HepG2 (cell line): Measurements from ENCODE around the gene B3GNT9. TPM values are rescaled to one million over a fixed set of nuclear protein-coding genes. Genes with fewer than 3 reads are reported as not detected.

ENCODE experiments used
- CHD2 ChIP-seq: IDR thresholded peaks from 2 replicates; pipeline ENCODE4 v1.6.1; 2011; ENCODE audit warnings: low read depth, low read length, improper control_type of control experiment
- FOSL2 ChIP-seq: sonication (generic); formaldehyde crosslinking; IDR thresholded peaks from 2 replicates; pipeline ENCODE4 v1.4.0; 2020; ENCODE audit warnings: missing genetic modification reagents
- FOXK2 ChIP-seq: fragments of 450-650 bp; IDR thresholded peaks from 2 replicates; pipeline ENCODE4 v1.6.1; 2016
- GATAD1 ChIP-seq: IDR thresholded peaks from 2 replicates; pipeline ENCODE4 v1.6.1; 2016; ENCODE audit warnings: missing genetic modification reagents, missing compliant biosample characterization
- GATAD2A ChIP-seq: IDR thresholded peaks from 2 replicates; pipeline ENCODE4 v1.6.1; 2016
- GZF1 ChIP-seq: sonication (generic); formaldehyde crosslinking; IDR thresholded peaks from 2 replicates; pipeline ENCODE4 v1.5.1; 2020; ENCODE audit warnings: mild to moderate bottlenecking, missing genetic modification reagents
- HNF4A ChIP-seq: sonication (generic); formaldehyde crosslinking; IDR thresholded peaks from 2 replicates; pipeline ENCODE4 v1.4.0; 2020; ENCODE audit warnings: missing genetic modification reagents
- RFX3 ChIP-seq: IDR thresholded peaks from 2 replicates; pipeline ENCODE4 v1.6.1; 2016; ENCODE audit warnings: missing biosample characterization, missing genetic modification reagents
- RORA ChIP-seq: sonication (generic); formaldehyde crosslinking; IDR thresholded peaks from 2 replicates; pipeline ENCODE4 v1.5.0; 2020; ENCODE audit warnings: mild to moderate bottlenecking, missing genetic modification reagents, moderate library complexity
- TBP ChIP-seq: sonication (generic); formaldehyde crosslinking; IDR thresholded peaks from 2 replicates; pipeline ENCODE4 v1.5.0; 2020; ENCODE audit warnings: missing genetic modification reagents
- ZBTB7A ChIP-seq: sonication (generic); formaldehyde crosslinking; IDR thresholded peaks from 2 replicates; pipeline ENCODE4 v1.8.0; 2022; ENCODE audit warnings: mild to moderate bottlenecking, missing genetic modification reagents
- ZNF121 ChIP-seq: sonication (generic); formaldehyde crosslinking; IDR thresholded peaks from 2 replicates; pipeline ENCODE4 v1.5.0; 2020; ENCODE audit warnings: mild to moderate bottlenecking, missing genetic modification reagents
- ZNF746 ChIP-seq: sonication (generic); formaldehyde crosslinking; IDR thresholded peaks from 2 replicates; pipeline ENCODE4 v1.8.0; 2022; ENCODE audit warnings: mild to moderate bottlenecking, missing genetic modification reagents
- ZNF747 ChIP-seq: sonication (generic); formaldehyde crosslinking; IDR thresholded peaks from 2 replicates; pipeline ENCODE4 v1.8.1; 2023; ENCODE audit warnings: missing genetic modification reagents, mild to moderate bottlenecking, borderline replicate concordance
- polyA plus RNA-seq, 8 experiments: library from polyadenylated mRNA; depleted of rRNA in 3 of 8; stranded (reverse) in 7 of 8; unstranded in 1 of 8; fragments of >200 nt; fragmentation: Illumina TruSeq in 4 of 8; extraction: Trizol in 4 of 8; gene quantifications; 2 replicates each; pipeline versions ENCODE4 v1.2.1 to v1.2.3, GENCODE V29; 2011 to 2016; ENCODE audit warnings: low read depth in 4 of 8, missing spikeins in 1 of 8, mixed read lengths in 1 of 8; ENCODE audit not compliant: insufficient read depth in 1 of 8
- total RNA-seq, 5 experiments: library from RNA; depleted of rRNA; stranded (reverse); fragments of >200 nt; fragmentation: Illumina TruSeq; extraction: Trizol; gene quantifications; 2 replicates each; pipeline ENCODE4 v1.2.3, GENCODE V29; 2016; ENCODE audit warnings: low read depth in 1 of 5
- TF ChIP-seq, protein P1 (sequence below): sonication (generic); formaldehyde crosslinking; IDR thresholded peaks from 2 replicates; pipeline ENCODE4 v1.4.0; 2020; ENCODE audit warnings: mild to moderate bottlenecking, missing genetic modification reagents
- TF ChIP-seq, protein P2 (sequence below): sonication (generic); formaldehyde crosslinking; IDR thresholded peaks from 2 replicates; pipeline ENCODE4 v1.5.0; 2020; ENCODE audit warnings: mild to moderate bottlenecking, missing genetic modification reagents
- TF ChIP-seq, protein P3 (sequence below): sonication (generic); formaldehyde crosslinking; IDR thresholded peaks from 2 replicates; pipeline ENCODE4 v1.4.0; 2020; ENCODE audit warnings: missing genetic modification reagents
- TF ChIP-seq, protein P4 (sequence below): sonication (generic); formaldehyde crosslinking; IDR thresholded peaks from 2 replicates; pipeline ENCODE4 v1.4.0; 2020; ENCODE audit warnings: missing genetic modification reagents, low read depth, mild to moderate bottlenecking, borderline replicate concordance
- TF ChIP-seq, protein P5 (sequence below): IDR thresholded peaks from 2 replicates; pipeline ENCODE4 v1.6.1; 2018; ENCODE audit warnings: missing genetic modification reagents, mild to moderate bottlenecking, missing compliant biosample characterization

The B3GNT9 gene
- total and polyA plus RNA-seq, 2 of the 13 experiments (the other 11 are each of a cell fraction or from before 2014, with no cell fraction given), result 1.5 to 3.1 TPM

DNA sequence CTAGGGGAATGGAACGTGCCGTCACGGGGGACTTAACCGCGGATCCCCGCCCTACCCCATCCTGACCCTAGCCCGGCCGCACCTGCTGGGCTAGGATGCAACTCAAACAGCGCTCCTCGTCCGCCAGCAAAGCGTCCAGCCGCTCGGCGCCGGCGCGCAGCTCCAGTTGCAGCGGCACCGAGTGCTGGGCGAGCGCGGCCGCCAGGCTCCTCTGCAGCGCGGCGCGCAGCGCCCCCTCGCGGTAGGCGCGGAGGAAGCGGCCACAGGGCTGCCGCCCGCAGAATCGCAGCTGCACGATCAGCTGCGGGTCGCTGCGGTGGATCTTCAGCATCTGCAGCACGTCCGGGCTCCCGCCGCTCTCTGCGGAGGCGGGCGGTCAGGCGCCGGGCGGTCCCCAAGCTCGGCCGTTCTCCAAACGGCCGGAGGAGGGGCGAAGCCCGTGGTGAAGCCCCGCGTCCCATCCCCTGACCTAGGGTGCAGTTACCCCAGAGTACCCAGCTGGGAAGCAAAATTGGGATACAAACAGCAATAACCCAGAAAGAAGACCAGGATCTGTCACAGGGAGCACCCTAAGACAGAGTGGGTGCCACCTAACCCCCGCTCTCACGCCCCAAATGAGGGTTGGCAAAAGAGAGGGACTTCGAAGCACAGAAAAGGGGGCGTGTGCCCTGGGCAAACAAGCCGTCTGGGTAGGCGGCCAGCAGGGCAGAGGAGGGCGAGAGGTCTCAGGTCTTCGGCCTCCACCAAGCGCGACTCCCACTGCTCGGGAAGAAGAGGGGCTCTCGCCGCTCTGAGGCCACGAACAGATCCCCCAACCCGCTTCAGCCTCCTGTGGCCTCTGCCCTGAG lies 4.7 kb upstream of the B3GNT9 start (continued):
- TF ChIP-seq ZNF747, result no peak
- TF ChIP-seq GZF1 (CRISPR knock-in tag), result 0 out of 2 replicates have a peak, but pooled peaks have one; percentile 40
- TF ChIP-seq, protein P1, sequence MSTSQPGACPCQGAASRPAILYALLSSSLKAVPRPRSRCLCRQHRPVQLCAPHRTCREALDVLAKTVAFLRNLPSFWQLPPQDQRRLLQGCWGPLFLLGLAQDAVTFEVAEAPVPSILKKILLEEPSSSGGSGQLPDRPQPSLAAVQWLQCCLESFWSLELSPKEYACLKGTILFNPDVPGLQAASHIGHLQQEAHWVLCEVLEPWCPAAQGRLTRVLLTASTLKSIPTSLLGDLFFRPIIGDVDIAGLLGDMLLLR (CRISPR knock-in tag), result peak; percentile 90; the same call in 1 of the 2 replicates
- no peak for TF ChIP-seq ZNF746 (CRISPR knock-in tag)
- no peak for TF ChIP-seq GATAD2A (CRISPR knock-in tag)
- 0 out of 2 replicates have a peak, but pooled peaks have one; percentile 30 for TF ChIP-seq GATAD1 (CRISPR knock-in tag)
- TF ChIP-seq ZBTB7A (CRISPR knock-in tag), result no peak
- TF ChIP-seq, protein P2, sequence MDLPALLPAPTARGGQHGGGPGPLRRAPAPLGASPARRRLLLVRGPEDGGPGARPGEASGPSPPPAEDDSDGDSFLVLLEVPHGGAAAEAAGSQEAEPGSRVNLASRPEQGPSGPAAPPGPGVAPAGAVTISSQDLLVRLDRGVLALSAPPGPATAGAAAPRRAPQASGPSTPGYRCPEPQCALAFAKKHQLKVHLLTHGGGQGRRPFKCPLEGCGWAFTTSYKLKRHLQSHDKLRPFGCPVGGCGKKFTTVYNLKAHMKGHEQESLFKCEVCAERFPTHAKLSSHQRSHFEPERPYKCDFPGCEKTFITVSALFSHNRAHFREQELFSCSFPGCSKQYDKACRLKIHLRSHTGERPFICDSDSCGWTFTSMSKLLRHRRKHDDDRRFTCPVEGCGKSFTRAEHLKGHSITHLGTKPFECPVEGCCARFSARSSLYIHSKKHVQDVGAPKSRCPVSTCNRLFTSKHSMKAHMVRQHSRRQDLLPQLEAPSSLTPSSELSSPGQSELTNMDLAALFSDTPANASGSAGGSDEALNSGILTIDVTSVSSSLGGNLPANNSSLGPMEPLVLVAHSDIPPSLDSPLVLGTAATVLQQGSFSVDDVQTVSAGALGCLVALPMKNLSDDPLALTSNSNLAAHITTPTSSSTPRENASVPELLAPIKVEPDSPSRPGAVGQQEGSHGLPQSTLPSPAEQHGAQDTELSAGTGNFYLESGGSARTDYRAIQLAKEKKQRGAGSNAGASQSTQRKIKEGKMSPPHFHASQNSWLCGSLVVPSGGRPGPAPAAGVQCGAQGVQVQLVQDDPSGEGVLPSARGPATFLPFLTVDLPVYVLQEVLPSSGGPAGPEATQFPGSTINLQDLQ (CRISPR knock-in tag), result no peak
- TF ChIP-seq RORA (CRISPR knock-in tag), result no peak
- TF ChIP-seq ZNF121 (CRISPR knock-in tag), result no peak
- no peak; the same call in 1 of the 2 replicates for TF ChIP-seq CHD2
- TF ChIP-seq, protein P3, sequence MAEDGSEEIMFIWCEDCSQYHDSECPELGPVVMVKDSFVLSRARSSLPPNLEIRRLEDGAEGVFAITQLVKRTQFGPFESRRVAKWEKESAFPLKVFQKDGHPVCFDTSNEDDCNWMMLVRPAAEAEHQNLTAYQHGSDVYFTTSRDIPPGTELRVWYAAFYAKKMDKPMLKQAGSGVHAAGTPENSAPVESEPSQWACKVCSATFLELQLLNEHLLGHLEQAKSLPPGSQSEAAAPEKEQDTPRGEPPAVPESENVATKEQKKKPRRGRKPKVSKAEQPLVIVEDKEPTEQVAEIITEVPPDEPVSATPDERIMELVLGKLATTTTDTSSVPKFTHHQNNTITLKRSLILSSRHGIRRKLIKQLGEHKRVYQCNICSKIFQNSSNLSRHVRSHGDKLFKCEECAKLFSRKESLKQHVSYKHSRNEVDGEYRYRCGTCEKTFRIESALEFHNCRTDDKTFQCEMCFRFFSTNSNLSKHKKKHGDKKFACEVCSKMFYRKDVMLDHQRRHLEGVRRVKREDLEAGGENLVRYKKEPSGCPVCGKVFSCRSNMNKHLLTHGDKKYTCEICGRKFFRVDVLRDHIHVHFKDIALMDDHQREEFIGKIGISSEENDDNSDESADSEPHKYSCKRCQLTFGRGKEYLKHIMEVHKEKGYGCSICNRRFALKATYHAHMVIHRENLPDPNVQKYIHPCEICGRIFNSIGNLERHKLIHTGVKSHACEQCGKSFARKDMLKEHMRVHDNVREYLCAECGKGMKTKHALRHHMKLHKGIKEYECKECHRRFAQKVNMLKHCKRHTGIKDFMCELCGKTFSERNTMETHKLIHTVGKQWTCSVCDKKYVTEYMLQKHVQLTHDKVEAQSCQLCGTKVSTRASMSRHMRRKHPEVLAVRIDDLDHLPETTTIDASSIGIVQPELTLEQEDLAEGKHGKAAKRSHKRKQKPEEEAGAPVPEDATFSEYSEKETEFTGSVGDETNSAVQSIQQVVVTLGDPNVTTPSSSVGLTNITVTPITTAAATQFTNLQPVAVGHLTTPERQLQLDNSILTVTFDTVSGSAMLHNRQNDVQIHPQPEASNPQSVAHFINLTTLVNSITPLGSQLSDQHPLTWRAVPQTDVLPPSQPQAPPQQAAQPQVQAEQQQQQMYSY (CRISPR knock-in tag), result 0 out of 2 replicates have a peak, but pooled peaks have one; percentile 36
- TF ChIP-seq, protein P4, sequence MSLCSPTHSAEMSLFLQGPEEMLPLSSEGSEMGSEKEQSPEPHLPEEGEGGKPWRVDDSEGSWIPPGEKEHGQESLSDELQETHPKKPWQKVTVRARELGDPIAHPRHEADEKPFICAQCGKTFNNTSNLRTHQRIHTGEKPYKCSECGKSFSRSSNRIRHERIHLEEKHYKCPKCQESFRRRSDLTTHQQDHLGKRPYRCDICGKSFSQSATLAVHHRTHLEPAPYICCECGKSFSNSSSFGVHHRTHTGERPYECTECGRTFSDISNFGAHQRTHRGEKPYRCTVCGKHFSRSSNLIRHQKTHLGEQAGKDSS, result peak; percentile 87
- TF ChIP-seq, protein P5, sequence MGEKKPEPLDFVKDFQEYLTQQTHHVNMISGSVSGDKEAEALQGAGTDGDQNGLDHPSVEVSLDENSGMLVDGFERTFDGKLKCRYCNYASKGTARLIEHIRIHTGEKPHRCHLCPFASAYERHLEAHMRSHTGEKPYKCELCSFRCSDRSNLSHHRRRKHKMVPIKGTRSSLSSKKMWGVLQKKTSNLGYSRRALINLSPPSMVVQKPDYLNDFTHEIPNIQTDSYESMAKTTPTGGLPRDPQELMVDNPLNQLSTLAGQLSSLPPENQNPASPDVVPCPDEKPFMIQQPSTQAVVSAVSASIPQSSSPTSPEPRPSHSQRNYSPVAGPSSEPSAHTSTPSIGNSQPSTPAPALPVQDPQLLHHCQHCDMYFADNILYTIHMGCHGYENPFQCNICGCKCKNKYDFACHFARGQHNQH (CRISPR knock-in tag), result no peak
- TF ChIP-seq RFX3 (CRISPR knock-in tag), result no peak
- TF ChIP-seq FOXK2, result no peak
- no peak; the same call in 1 of the 2 replicates for TF ChIP-seq FOSL2
- TF ChIP-seq TBP (CRISPR knock-in tag), result 0 out of 2 replicates have a peak, but pooled peaks have one; percentile 82
- no peak for TF ChIP-seq HNF4A (CRISPR knock-in tag)
